Breast epithelium (tissue), 3 donors: ENCODE data around the gene SWAP70.

Source experiments
- POLR2A ChIP-seq: fragments of 450-650 bp; IDR thresholded peaks from one replicate; pipeline ENCODE4 v1.6.1; 2016; ENCODE audit warnings: antibody characterized with exemption, mild to moderate bottlenecking, moderate library complexity
- POLR2AphosphoS5 ChIP-seq, 3 donors: sonication (generic); formaldehyde crosslinking; IDR thresholded peaks; one replicate each; pipeline ENCODE4 v1.6.1; 2017; ENCODE audit warnings: antibody characterized with exemption in 3 of 3
- TF ChIP-seq, protein P1 (sequence below), 3 donors: fragments of 450-650 bp; IDR thresholded peaks; one replicate each; pipeline ENCODE4 v1.5.1; 2016 to 2017; ENCODE audit warnings: antibody characterized with exemption in 3 of 3, mild to moderate bottlenecking in 3 of 3, moderate library complexity in 3 of 3

DNA sequence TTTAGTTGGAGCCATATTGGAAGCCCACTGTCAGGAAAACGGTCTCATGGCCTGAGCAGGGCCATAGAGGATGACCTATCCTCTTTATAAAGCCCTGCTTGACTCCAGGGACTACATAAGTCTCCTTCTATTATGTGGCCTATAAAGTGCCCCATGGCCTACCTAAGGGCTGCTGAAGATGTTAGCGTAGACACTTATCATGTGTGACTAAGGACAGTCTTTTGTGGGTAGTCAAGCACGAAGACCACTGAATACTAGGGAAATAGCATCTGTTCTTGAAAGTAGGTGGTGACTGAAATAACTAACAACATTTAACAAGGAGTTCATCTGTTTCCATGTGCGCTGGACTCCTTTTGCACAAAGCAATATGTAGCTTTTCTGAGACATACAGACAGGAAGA, 117.1 kb downstream of the SWAP70 start:
- TF ChIP-seq POLR2A (no peak), POLR2AphosphoS5 (IDR thresholded peaks at IDR 0.05) (no peak)
- TF ChIP-seq, protein P1, sequence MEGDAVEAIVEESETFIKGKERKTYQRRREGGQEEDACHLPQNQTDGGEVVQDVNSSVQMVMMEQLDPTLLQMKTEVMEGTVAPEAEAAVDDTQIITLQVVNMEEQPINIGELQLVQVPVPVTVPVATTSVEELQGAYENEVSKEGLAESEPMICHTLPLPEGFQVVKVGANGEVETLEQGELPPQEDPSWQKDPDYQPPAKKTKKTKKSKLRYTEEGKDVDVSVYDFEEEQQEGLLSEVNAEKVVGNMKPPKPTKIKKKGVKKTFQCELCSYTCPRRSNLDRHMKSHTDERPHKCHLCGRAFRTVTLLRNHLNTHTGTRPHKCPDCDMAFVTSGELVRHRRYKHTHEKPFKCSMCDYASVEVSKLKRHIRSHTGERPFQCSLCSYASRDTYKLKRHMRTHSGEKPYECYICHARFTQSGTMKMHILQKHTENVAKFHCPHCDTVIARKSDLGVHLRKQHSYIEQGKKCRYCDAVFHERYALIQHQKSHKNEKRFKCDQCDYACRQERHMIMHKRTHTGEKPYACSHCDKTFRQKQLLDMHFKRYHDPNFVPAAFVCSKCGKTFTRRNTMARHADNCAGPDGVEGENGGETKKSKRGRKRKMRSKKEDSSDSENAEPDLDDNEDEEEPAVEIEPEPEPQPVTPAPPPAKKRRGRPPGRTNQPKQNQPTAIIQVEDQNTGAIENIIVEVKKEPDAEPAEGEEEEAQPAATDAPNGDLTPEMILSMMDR (IDR thresholded peaks at IDR 0.05) = no peak
